Measurements from ENCODE around the gene EPHB2.
A peak's percentile ranks its signal among the peaks of the same experiment; 100 is the strongest.

The EPHB2 gene

DNA sequence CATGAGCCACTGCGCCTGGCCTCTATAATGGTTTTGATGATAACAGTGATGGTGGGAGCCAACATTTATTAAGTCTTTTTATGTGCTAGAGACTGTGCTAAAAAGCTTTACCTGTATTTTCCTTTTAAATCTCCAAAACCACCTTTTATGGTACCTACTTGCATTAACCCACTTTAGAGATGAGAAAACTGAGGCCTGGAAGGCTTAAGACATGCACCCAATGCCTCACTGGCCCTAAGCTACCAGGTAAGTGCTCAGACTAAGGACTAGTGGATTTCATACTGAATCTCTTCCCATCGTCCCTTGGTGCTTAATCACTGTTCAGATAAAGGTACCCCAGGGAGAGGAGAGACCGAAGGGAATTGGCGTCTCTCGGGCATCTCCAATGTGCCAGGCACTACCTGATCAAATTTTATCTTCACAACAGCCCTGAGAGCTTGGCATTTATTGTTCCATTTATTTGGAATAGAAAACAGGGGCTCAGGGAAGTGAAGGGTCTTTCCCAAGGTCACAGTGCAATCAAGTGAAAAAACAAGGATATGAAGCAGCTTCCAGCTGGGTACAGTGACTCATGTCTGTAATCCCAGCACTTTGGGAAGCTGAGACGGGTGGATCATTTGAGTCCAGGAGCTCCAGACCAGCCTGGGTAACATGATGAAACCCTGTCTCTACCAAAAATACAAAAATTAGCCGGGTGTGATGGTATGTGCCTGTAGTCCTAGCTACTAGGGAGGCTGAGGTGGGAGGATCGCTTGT, 177.9 kb downstream of the EPHB2 start:
- no peak overlapping the region for H3K4me3 ChIP-seq (replicated peaks; ENCODE audit: low read depth, low read length)
- no peak for TF ChIP-seq CTCF (IDR thresholded peaks at IDR 0.05; ENCODE audit: low read length, missing control alignments)
- DNase-seq (ENCODE audit: low read depth): peak; percentile 43

GRCh38 chr1:22889213-22889827, 178.7 kb downstream of the EPHB2 start:
- peak; percentile 93 for TF ChIP-seq CTCF (IDR thresholded peaks at IDR 0.05; ENCODE audit: low read length, missing control alignments)

DNA sequence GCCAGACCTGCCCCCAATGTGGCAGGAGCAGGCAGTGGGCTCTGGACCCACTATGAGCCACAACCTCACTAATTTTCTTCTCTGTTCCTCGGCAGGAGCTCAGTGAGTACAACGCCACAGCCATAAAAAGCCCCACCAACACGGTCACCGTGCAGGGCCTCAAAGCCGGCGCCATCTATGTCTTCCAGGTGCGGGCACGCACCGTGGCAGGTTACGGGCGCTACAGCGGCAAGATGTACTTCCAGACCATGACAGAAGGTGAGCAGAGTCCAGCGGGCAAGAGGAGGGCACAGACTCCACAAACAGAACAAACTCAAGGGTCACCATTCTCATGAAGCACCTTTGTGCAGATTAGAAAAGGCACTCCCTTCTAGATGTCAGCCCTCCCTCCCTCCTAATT, 182.2 kb downstream of the EPHB2 start:
- H3K4me3 ChIP-seq (replicated peaks; ENCODE audit: low read depth, low read length): no peak overlapping the region
- TF ChIP-seq CTCF (IDR thresholded peaks at IDR 0.05; ENCODE audit: low read length, missing control alignments): no peak
- no peak for DNase-seq (ENCODE audit: low read depth)

More at GRCh38 chr1:22889213-22889827, 178.7 kb downstream of the EPHB2 start:
- DNase-seq (ENCODE audit: low read depth): peak; percentile 64
- no peak overlapping the region for H3K4me3 ChIP-seq (replicated peaks; ENCODE audit: low read depth, low read length)

DNA sequence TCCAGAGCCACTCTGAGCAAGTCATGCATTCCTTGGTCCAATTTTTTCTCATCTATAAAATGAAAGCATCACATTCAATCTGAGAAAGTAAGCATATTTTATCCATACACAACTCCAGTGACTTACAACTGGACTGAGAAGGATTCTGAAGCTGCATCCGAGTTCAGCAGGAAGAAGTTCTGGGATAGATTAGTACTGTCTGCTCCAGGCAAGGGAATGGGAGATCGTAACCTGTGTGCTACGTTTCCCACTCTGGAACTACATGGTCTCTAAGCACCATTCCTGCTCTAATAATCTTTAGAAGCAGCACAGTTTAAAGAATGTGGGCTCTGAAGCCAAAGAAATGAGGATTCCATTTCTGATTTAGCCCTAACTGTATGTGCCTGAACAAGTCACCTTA, 182.7 kb downstream of the EPHB2 start:
- no peak overlapping the region for H3K4me3 ChIP-seq (replicated peaks; ENCODE audit: low read depth, low read length)
- DNase-seq (ENCODE audit: low read depth): no peak
- no peak for TF ChIP-seq CTCF (IDR thresholded peaks at IDR 0.05; ENCODE audit: low read length, missing control alignments)

DNA sequence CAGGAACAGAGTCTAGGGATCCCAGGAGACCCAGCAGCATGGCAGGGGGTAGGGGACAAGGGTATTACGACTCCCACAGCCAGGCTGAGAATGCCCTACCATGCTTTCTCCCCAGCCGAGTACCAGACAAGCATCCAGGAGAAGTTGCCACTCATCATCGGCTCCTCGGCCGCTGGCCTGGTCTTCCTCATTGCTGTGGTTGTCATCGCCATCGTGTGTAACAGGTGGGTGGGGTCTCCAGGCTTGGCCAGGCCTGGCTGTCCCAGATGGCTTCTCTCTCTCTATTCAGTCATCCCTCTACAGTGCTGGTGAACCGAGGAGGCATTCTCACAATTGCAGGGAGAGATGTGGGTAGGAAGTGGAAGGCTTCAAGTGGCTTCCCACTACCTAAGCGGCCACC, 184.7 kb downstream of the EPHB2 start:
- no peak overlapping the region for H3K4me3 ChIP-seq (replicated peaks; ENCODE audit: low read depth, low read length)
- no peak for TF ChIP-seq CTCF (IDR thresholded peaks at IDR 0.05; ENCODE audit: low read length, missing control alignments)
- no peak for DNase-seq (ENCODE audit: low read depth)

- no peak for TF ChIP-seq CTCF (IDR thresholded peaks at IDR 0.05; ENCODE audit: low read length, missing control alignments)
- H3K4me3 ChIP-seq (replicated peaks; ENCODE audit: low read depth, low read length): no peak overlapping the region
- no peak for DNase-seq (ENCODE audit: low read depth)
Measured at GRCh38 chr1:22896184-22896583, 185.5 kb downstream of the EPHB2 start.

Measured in fibroblast of pulmonary artery (primary cell).